OCI-LY1 (cell line): ENCODE measurements around the gene SMIM33.

Experiments
- H2AFZ ChIP-seq: fragments of 200-600 bp; sonication (generic), shearing (Covaris generic); 2 replicates; pipeline ENCODE4 v1.6.0; 2014; ENCODE audit warnings: antibody characterized with exemption, mild to moderate bottlenecking, low read length
- H3F3A ChIP-seq: fragments of 200-600 bp; sonication (generic), shearing (Covaris generic); 2 replicates; pipeline ENCODE4 v1.6.0; 2014; ENCODE audit warnings: mild to moderate bottlenecking, antibody characterized with exemption, low read length, moderate library complexity; ENCODE audit not compliant: insufficient read depth
- H3K27ac ChIP-seq: fragments of 200-600 bp; sonication (generic); 2 replicates; pipeline ENCODE4 v1.5.1; 2014; ENCODE audit warnings: low read length, mixed run types, mild to moderate bottlenecking, low read depth; ENCODE audit not compliant: poor library complexity, severe bottlenecking
- H3K27me3 ChIP-seq: fragments of 200-600 bp; sonication (generic); 2 replicates; pipeline ENCODE4 v1.6.0; 2014; ENCODE audit warnings: antibody characterized with exemption, mild to moderate bottlenecking, low read length, moderate library complexity; ENCODE audit not compliant: insufficient read depth
- H3K36me3 ChIP-seq: fragments of 200-600 bp; sonication (generic); 2 replicates; pipeline ENCODE4 v1.6.1; 2014; ENCODE audit warnings: mild to moderate bottlenecking, antibody characterized with exemption, low read length, moderate library complexity, mixed read lengths; ENCODE audit not compliant: insufficient read depth
- H3K4me1 ChIP-seq: fragments of 200-600 bp; sonication (generic); 2 replicates; pipeline ENCODE4 v1.5.1; 2014; ENCODE audit warnings: mild to moderate bottlenecking, low read length, moderate library complexity; ENCODE audit not compliant: insufficient read depth, severe bottlenecking
- H3K4me2 ChIP-seq: fragments of 200-600 bp; sonication (generic), shearing (Covaris generic); 2 replicates; pipeline ENCODE4 v1.6.1; 2014; ENCODE audit warnings: low read length
- H3K4me3 ChIP-seq: fragments of 200-600 bp; sonication (generic); 2 replicates; pipeline ENCODE4 v1.5.1; 2014; ENCODE audit warnings: low read length, low read depth, mild to moderate bottlenecking, mixed read lengths; ENCODE audit not compliant: poor library complexity, severe bottlenecking
- H3K79me2 ChIP-seq: fragments of 200-600 bp; shearing (Covaris generic); 2 replicates; pipeline ENCODE4 v1.6.1; 2016; ENCODE audit warnings: mixed run types, low read length, mixed read lengths; ENCODE audit not compliant: insufficient read depth
- H3K9ac ChIP-seq: fragments of 200-600 bp; sonication (generic), shearing (Covaris generic); 2 replicates; pipeline ENCODE4 v1.6.1; 2014; ENCODE audit warnings: mild to moderate bottlenecking, low read length, mixed read lengths
- H3K9me2 ChIP-seq: fragments of 200-600 bp; sonication (generic), shearing (Covaris generic); 2 replicates; pipeline ENCODE4 v1.6.1; 2014; ENCODE audit warnings: low read depth, mild to moderate bottlenecking, low read length, mixed read lengths
- H3K9me3 ChIP-seq: fragments of 200-600 bp; shearing (Covaris generic); 2 replicates; pipeline ENCODE4 v1.6.1; 2014; ENCODE audit warnings: low read length, mixed read lengths
- H4K20me1 ChIP-seq: fragments of 200-600 bp; sonication (generic), shearing (Covaris generic); 2 replicates; pipeline ENCODE4 v1.6.0; 2016; ENCODE audit warnings: mild to moderate bottlenecking, low read length; ENCODE audit not compliant: insufficient read depth
- CTCF ChIP-seq: fragments of 200-600 bp; sonication (generic), shearing (Covaris generic); IDR thresholded peaks from 2 replicates; pipeline ENCODE4 v1.5.1; 2017; ENCODE audit warnings: mild to moderate bottlenecking, antibody characterized with exemption, low read length, moderate library complexity, mixed read lengths
- EZH2 ChIP-seq: fragments of 200-600 bp; sonication (generic), shearing (Covaris generic); IDR thresholded peaks from 2 replicates; pipeline ENCODE4 v1.8.0; 2017; ENCODE audit warnings: borderline replicate concordance, mixed run types, mild to moderate bottlenecking, antibody characterized with exemption, low read length, moderate library complexity, mixed read lengths

The SMIM33 gene

GRCh38 chr5:139454568-139455290 lies 16.1 kb upstream of the SMIM33 start:
- no peak overlapping the region for H2AFZ ChIP-seq
- TF ChIP-seq CTCF (no peak), EZH2 (no peak)
- H3K79me2 ChIP-seq = no peaks in the 10 kb centered on the region
- no peaks in the 10 kb centered on the region for H3K36me3 ChIP-seq
- H3F3A ChIP-seq = no peaks in the 10 kb centered on the region
- H3K9me2 ChIP-seq = no peaks in the 10 kb centered on the region
- no peaks in the 10 kb centered on the region for H4K20me1 ChIP-seq
- no peak overlapping the region for H3K9ac ChIP-seq
- H3K9me3 ChIP-seq = no peaks in the 10 kb centered on the region
- H3K4me2 ChIP-seq = no peak overlapping the region
- no peak overlapping the region for H3K27ac ChIP-seq
- H3K4me3 ChIP-seq = no peak overlapping the region
- H3K27me3 ChIP-seq = no peaks in the 10 kb centered on the region
- no peaks in the 10 kb centered on the region for H3K4me1 ChIP-seq

- H3K4me1 ChIP-seq = no peaks in the 10 kb centered on the region
- TF ChIP-seq CTCF (no peak), EZH2 (no peak)
- H3K36me3 ChIP-seq = no peaks in the 10 kb centered on the region
- H3K27ac ChIP-seq = no peak overlapping the region
- H4K20me1 ChIP-seq = no peaks in the 10 kb centered on the region
- H3K4me2 ChIP-seq = no peak overlapping the region
- H3K9me2 ChIP-seq = no peaks in the 10 kb centered on the region
- H3K79me2 ChIP-seq = no peaks in the 10 kb centered on the region
- H3F3A ChIP-seq = no peaks in the 10 kb centered on the region
- no peak overlapping the region for H3K9ac ChIP-seq
- H2AFZ ChIP-seq = no peak overlapping the region
- no peaks in the 10 kb centered on the region for H3K9me3 ChIP-seq
- H3K4me3 ChIP-seq = no peak overlapping the region
- no peaks in the 10 kb centered on the region for H3K27me3 ChIP-seq
These were observed 14.0 kb upstream of the SMIM33 start for GRCh38 chr5:139456776-139457175.

- Histone ChIP-seq H3K27ac (no peak overlapping the region), H3F3A (no peaks in the 10 kb centered on the region), H3K9me3 (no peaks in the 10 kb centered on the region), H3K9ac (no peak overlapping the region), H3K27me3 (no peaks in the 10 kb centered on the region), H3K79me2 (no peaks in the 10 kb centered on the region), H3K9me2 (no peaks in the 10 kb centered on the region), H2AFZ (no peak overlapping the region), H3K4me2 (no peak overlapping the region), H3K4me1 (no peaks in the 10 kb centered on the region), H4K20me1 (no peaks in the 10 kb centered on the region), H3K4me3 (no peak overlapping the region), H3K36me3 (no peaks in the 10 kb centered on the region)
- TF ChIP-seq EZH2 (no peak), CTCF (no peak)
These were observed 13.6 kb upstream of the SMIM33 start for GRCh38 chr5:139457241-139457640.
